Keratinocyte (primary cell): Measurements from ENCODE around the gene PKNOX1. TPM values are rescaled to one million over a fixed set of nuclear protein-coding genes. Genes with fewer than 3 reads are reported as not detected.
"Not testable (repeated sequence)": the region's sequence is repeated elsewhere in the genome, so short reads cannot be mapped to it uniquely, and the experiment has no call there.

Experiments used
- DNase-seq: peaks from one replicate; pipeline ENCODE4 v3.0.0-alpha.2; 2011; ENCODE audit warnings: low read depth, missing footprints, low spot score
- FAIRE-seq: peaks from 2 replicates; lab custom pipeline; 2011; peaks lifted over from hg19 to GRCh38; lab: Jason Lieb, UNC
- H2AFZ ChIP-seq: 2 replicates; pipeline ENCODE4 v1.6.0; 2012; ENCODE audit warnings: low read length, control low read depth, inconsistent platforms; ENCODE audit not compliant: control insufficient read depth
- H3K27ac ChIP-seq: 2 replicates; pipeline ENCODE4 v1.5.1; 2011; ENCODE audit warnings: low read length; ENCODE audit not compliant: control insufficient read depth, insufficient read depth
- H3K27me3 ChIP-seq: 3 replicates; pipeline ENCODE4 v1.6.0; 2011; ENCODE audit warnings: low read length; ENCODE audit not compliant: control insufficient read depth, insufficient read depth; ENCODE audit errors: extremely low read depth
- H3K36me3 ChIP-seq, 2 experiments: 2 replicates in 1 of 2; 3 replicates in 1 of 2; pipeline ENCODE4 v1.5.1; 2011; ENCODE audit warnings: low read length in 2 of 2, mild to moderate bottlenecking in 1 of 2; ENCODE audit not compliant: control insufficient read depth in 2 of 2, insufficient read depth in 2 of 2; ENCODE audit errors: extremely low read depth in 1 of 2
- H3K4me1 ChIP-seq: 3 replicates; pipeline ENCODE4 v1.5.1; 2011; ENCODE audit warnings: low read length; ENCODE audit not compliant: control insufficient read depth, insufficient read depth; ENCODE audit errors: extremely low read depth
- H3K4me2 ChIP-seq: 3 replicates; pipeline ENCODE4 v1.6.0; 2011; ENCODE audit warnings: low read depth, low read length; ENCODE audit not compliant: control insufficient read depth, insufficient read depth; ENCODE audit errors: extremely low read depth
- H3K4me3 ChIP-seq, 3 experiments: fragments of 200-600 bp in 1 of 3; sonication (generic) in 1 of 3; 2 replicates in 2 of 3; 3 replicates in 1 of 3; pipeline ENCODE4 v1.5.1; 2011 to 2016; ENCODE audit warnings: low read length in 3 of 3, mild to moderate bottlenecking in 3 of 3, control low read depth in 2 of 3, inconsistent platforms in 1 of 3, low read depth in 1 of 3, mixed read lengths in 1 of 3, mixed run types in 1 of 3, moderate library complexity in 1 of 3; ENCODE audit not compliant: control insufficient read depth in 2 of 3, insufficient read depth in 2 of 3; ENCODE audit errors: extremely low read depth in 1 of 3
- H3K79me2 ChIP-seq: 2 replicates; pipeline ENCODE4 v1.6.0; 2012; ENCODE audit warnings: low read length; ENCODE audit not compliant: control insufficient read depth, insufficient read depth
- H3K9ac ChIP-seq: 3 replicates; pipeline ENCODE4 v1.6.0; 2011; ENCODE audit warnings: low read length; ENCODE audit not compliant: control insufficient read depth, insufficient read depth; ENCODE audit errors: extremely low read depth
- H3K9me1 ChIP-seq: 3 replicates; pipeline ENCODE4 v1.6.0; 2011; ENCODE audit warnings: low read length; ENCODE audit not compliant: control insufficient read depth, insufficient read depth; ENCODE audit errors: extremely low read depth
- H3K9me3 ChIP-seq: 2 replicates; pipeline ENCODE4 v1.5.1; 2012; ENCODE audit warnings: low read depth, low read length; ENCODE audit not compliant: control insufficient read depth
- H4K20me1 ChIP-seq: 3 replicates; pipeline ENCODE4 v1.6.0; 2011; ENCODE audit warnings: low read length; ENCODE audit not compliant: control insufficient read depth, insufficient read depth; ENCODE audit errors: extremely low read depth
- CTCF ChIP-seq, 3 experiments: IDR thresholded peaks in 1 of 3; conservative IDR thresholded peaks in 1 of 3; optimal IDR thresholded peaks in 1 of 3; 2 replicates in 2 of 3; 3 replicates in 1 of 3; pipeline versions ENCODE3 to v1.5.1; 2011; ENCODE audit warnings: low read length in 3 of 3, mild to moderate bottlenecking in 3 of 3, moderate library complexity in 2 of 3, control low read depth in 1 of 3, inconsistent platforms in 1 of 3; ENCODE audit not compliant: insufficient read depth in 2 of 3; ENCODE audit errors: extremely low read depth in 1 of 3
- dilution Hi-C: fragments of 300-500 bp; cut with MboI; formaldehyde crosslinking; loops from one replicate; pipeline ENCODE4 v1.7.0; 2020; ENCODE audit warnings: low sequenced_read_pairs; ENCODE audit not compliant: extremely low pct_ligation_motif_present
- polyA plus RNA-seq, 5 experiments: library from polyadenylated mRNA; depleted of rRNA in 3 of 5; stranded (reverse) in 3 of 5; stranded (forward) in 1 of 5; unstranded in 1 of 5; fragments of >200 nt; gene quantifications; 1 replicate in 1 of 5; 2 replicates in 3 of 5; 3 replicates in 1 of 5; pipeline versions ENCODE4 v1.2.1 to v1.2.3, GENCODE V29; 2011 to 2012; ENCODE audit warnings: missing spikeins in 2 of 5, low read depth in 1 of 5, low replicate concordance in 1 of 5

The PKNOX1 gene
- polyA plus RNA-seq, 1 donor (not counting 4 experiments of a cell fraction or from before 2014, with no cell fraction given): 33.3 TPM

GRCh38 chr21:42937960-42938605 is 36.3 kb upstream of the PKNOX1 start:
- Histone ChIP-seq H3K9me3 (peaks cover 3% of the 10 kb centered on the region), H2AFZ (no peak overlapping the region)

GRCh38 chr21:42938606-42938995 is 35.8 kb upstream of the PKNOX1 start:
- peaks cover 11% of the 10 kb centered on the region for H3K4me1 ChIP-seq
- H4K20me1 ChIP-seq, FAIRE-seq, H3K4me3 ChIP-seq, H3K79me2 ChIP-seq, H3K27ac ChIP-seq, H3K9me3 ChIP-seq, H3K4me2 ChIP-seq, H3K27me3 ChIP-seq, H3K9ac ChIP-seq, dilution Hi-C loops, H3K9me1 ChIP-seq, DNase-seq, H2AFZ ChIP-seq, H3K36me3 ChIP-seq: not testable (repeated sequence)

More at GRCh38 chr21:42937960-42938605, 36.3 kb upstream of the PKNOX1 start:
- Histone ChIP-seq H3K27ac (no peak overlapping the region), H3K79me2 (no peaks in the 10 kb centered on the region), H3K36me3 (no peaks in the 10 kb centered on the region), H3K4me1 (peaks cover 11% of the 10 kb centered on the region), H3K27me3 (no peaks in the 10 kb centered on the region), H3K4me2 (no peak overlapping the region), H3K9me1 (no peaks in the 10 kb centered on the region), H4K20me1 (no peaks in the 10 kb centered on the region), H3K4me3 (no peak overlapping the region), H3K9ac (no peak overlapping the region)
- no peak for FAIRE-seq
- no peak for TF ChIP-seq CTCF (optimal IDR thresholded peaks at IDR 0.05 in 1 of 3, IDR thresholded peaks at IDR 0.05 in 1 of 3, conservative IDR thresholded peaks at IDR 0.05 in 1 of 3; ENCODE audit: extremely low read depth in 1 of 3, insufficient read depth in 2 of 3, low read length in 3 of 3)
- DNase-seq: no peak
- dilution Hi-C loops: no loop called here
